Stomach smooth muscle (tissue), 2 donors: ENCODE measurements around the gene PTPRB.

Experiments
- H3K27ac ChIP-seq: one replicate; pipeline ENCODE4 v1.7.0; 2013; ENCODE audit warnings: mild to moderate bottlenecking, low read length, inconsistent platforms
- H3K27me3 ChIP-seq, 2 donors: one replicate each; pipeline ENCODE4 v1.7.0; 2013; ENCODE audit warnings: low read length in 2 of 2; ENCODE audit not compliant: insufficient read depth in 2 of 2, control insufficient read depth in 1 of 2
- H3K36me3 ChIP-seq, 2 donors: one replicate each; pipeline ENCODE4 v1.7.0; 2013; ENCODE audit warnings: low read length in 2 of 2; ENCODE audit not compliant: control insufficient read depth in 2 of 2, insufficient read depth in 2 of 2
- H3K4me1 ChIP-seq: one replicate; pipeline ENCODE4 v1.7.0; 2013; ENCODE audit warnings: low read length; ENCODE audit not compliant: control insufficient read depth, insufficient read depth
- H3K4me3 ChIP-seq, 2 donors: one replicate each; pipeline ENCODE4 v1.7.0; 2013; ENCODE audit warnings: low read length in 2 of 2
- H3K9ac ChIP-seq, 2 donors: one replicate each; pipeline ENCODE4 v1.7.0; 2013; ENCODE audit warnings: low read length in 2 of 2, mild to moderate bottlenecking in 1 of 2
- H3K9me3 ChIP-seq, 2 donors: one replicate each; pipeline ENCODE4 v1.7.0; 2013; ENCODE audit warnings: low read length in 2 of 2; ENCODE audit not compliant: control insufficient read depth in 2 of 2
- donor health status: healthy.
- donor health status: Pancreatic carcinoma.

The PTPRB gene

DNA sequence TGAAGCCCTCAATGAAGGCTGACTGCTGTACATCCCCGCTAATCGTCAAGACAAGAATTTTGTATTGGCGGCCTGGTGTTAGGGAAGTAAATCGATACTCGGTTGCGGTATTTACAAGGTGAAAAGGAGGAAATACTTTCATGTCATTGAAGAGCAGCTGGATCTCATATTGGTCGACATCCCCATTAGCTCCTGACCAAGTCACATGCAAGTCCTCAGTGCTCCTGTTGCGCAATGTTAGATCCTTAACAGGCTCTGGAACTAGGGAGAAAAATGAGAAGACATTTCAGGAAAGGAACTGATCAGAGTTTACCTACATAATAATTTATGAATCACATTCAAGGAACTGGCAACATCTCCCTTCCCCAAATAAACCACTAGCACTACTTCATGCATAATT, 66.2 kb downstream of the PTPRB start:
- no peak overlapping the region for H3K27ac ChIP-seq
- no peaks in the 10 kb centered on the region for H3K36me3 ChIP-seq
- H3K4me1 ChIP-seq: no peaks in the 10 kb centered on the region
- no peak overlapping the region for H3K4me3 ChIP-seq
- H3K27me3 ChIP-seq: no peaks in the 10 kb centered on the region
- no peak overlapping the region for H3K9ac ChIP-seq
- H3K9me3 ChIP-seq: no peaks in the 10 kb centered on the region

DNA sequence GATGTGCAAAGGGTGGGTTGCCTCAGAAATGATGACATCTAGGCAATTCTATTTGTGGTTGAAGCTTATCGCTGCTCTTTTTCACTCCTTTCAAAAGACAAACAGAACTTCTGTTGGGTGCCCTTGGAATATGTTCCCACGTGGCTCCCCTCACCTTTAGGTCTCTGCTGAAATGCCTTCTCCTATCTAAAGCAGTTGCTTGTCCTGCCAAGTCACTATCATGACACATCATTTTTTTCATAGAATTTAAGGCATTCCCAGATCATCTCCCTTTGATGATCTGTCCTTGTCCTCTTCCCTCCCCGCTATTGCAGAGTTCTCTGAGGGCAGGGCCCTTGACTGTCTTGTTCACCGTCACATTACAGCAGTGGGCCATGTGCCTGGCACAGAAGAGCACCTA, 75.7 kb downstream of the PTPRB start:
- H3K4me3 ChIP-seq: no peak overlapping the region
- H3K9ac ChIP-seq: no peak overlapping the region
- no peaks in the 10 kb centered on the region for H3K4me1 ChIP-seq
- H3K27ac ChIP-seq: no peak overlapping the region
- H3K27me3 ChIP-seq: no peaks in the 10 kb centered on the region
- no peaks in the 10 kb centered on the region for H3K36me3 ChIP-seq
- no peaks in the 10 kb centered on the region for H3K9me3 ChIP-seq

DNA sequence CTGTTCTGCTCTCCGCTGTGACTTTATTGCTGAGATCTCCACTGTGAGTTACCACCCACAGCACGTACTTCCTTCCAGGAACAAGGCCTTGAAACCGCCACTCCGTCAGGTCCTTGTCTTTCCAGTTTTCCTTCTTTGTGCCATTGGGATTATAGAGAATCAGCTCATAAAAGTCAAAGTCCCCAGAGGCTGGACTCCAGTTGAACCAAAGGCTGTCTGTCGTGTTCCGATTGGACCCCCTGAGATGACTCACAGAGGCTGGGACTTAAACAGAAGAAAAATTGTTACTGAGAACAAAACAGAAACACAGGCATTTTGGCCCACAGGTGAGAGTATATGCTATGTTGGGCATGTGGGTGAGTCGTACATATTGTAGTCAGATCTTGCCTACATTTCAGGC, 76.6 kb downstream of the PTPRB start:
- H3K4me1 ChIP-seq: no peaks in the 10 kb centered on the region
- H3K9me3 ChIP-seq: no peaks in the 10 kb centered on the region
- no peak overlapping the region for H3K4me3 ChIP-seq
- H3K27me3 ChIP-seq: no peaks in the 10 kb centered on the region
- no peak overlapping the region for H3K9ac ChIP-seq
- H3K36me3 ChIP-seq: no peaks in the 10 kb centered on the region
- H3K27ac ChIP-seq: no peak overlapping the region

DNA sequence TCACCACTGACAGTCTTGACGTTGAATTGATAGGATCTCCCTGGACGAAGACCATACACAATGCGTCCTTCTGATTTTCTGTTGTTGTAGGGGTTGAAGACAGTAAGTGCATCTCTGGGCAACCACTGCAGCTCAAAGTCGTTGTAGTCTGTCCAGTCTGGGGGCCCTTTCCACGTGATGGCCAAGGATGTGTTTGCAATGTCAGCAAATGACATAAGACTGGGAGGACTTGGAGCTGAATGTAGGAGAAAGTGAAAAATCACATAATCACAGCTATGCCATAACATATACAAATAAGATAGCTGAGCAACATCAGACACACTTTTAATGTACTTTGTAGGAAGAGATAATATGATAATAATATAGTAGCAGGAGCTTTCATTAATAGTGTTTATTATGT, 77.8 kb downstream of the PTPRB start:
- Histone ChIP-seq H3K9me3 (no peaks in the 10 kb centered on the region), H3K36me3 (no peaks in the 10 kb centered on the region), H3K4me3 (no peak overlapping the region), H3K27me3 (peaks cover 0 to 3% of the 10 kb centered on the region in 2 donors), H3K4me1 (no peaks in the 10 kb centered on the region), H3K9ac (no peak overlapping the region), H3K27ac (no peak overlapping the region)

DNA sequence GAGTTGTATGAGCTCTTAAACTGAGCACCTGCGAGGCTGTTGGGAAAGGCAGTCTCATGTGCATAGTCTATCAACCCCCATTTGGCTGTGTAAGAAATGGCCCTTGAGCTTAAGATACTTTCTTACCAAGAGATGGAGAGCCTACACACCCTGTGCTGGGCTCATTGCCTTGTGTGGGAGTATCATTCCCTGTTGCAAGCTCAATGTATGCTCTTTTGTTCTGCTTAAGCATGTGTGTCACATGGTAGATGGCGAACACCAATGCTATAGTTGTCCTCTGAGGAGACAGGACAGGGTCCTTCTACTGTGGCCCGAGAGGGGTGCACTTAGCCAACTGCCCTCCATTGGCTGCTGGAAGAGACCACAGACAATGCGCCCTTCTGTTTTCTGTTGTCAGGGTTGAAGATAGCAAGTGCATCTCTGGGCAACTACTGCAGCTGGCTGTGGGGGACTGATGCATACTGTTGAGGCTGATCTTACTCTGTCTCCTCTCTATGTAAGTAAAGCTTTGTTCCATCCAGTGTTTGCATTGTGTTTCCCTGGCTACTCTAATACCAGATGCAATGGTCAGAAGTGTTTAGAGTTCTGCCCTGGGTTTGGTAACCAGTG, 79.5 kb downstream of the PTPRB start:
- peaks cover 0 to 3% of the 10 kb centered on the region in 2 donors for H3K27me3 ChIP-seq
- H3K4me1 ChIP-seq: no peaks in the 10 kb centered on the region
- H3K27ac ChIP-seq: no peak overlapping the region
- no peak overlapping the region for H3K9ac ChIP-seq
- H3K9me3 ChIP-seq: no peaks in the 10 kb centered on the region
- no peaks in the 10 kb centered on the region for H3K36me3 ChIP-seq
- H3K4me3 ChIP-seq: no peak overlapping the region

DNA sequence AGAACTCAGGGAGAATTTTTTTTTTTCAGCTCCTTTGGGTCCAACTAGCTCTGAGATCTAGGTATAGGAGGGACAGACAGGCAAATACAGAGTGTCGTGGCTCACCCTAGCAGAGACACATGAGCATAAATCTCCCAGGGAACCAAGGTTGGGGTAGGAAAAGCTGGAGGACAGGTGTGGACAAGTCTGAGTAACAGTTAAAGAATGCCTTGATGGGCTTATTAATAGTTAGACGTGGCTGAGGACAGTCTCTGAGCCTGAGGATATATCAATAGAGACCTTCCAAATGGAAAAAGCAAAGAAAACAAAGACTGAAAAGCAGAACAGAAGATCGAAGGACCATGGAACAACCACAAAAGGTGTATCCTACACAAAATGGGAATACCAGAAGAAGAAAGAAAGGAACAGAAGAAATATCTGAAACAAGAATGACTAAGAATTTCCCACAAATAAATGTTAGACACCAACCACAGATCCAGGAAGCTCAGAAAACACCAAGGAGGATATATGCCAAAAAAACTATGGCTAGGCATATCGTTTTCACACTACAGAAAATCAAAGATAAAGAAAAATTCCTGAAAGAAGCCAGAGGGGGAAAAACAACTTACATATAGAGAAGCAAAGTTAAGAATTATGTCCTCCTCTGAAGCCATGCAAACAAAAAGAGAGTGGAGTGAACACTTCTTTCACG, 80.9 kb downstream of the PTPRB start:
- no peak overlapping the region for H3K4me3 ChIP-seq
- H3K9ac ChIP-seq: no peak overlapping the region
- H3K36me3 ChIP-seq: no peaks in the 10 kb centered on the region
- H3K9me3 ChIP-seq: no peaks in the 10 kb centered on the region
- no peak overlapping the region for H3K27ac ChIP-seq
- H3K4me1 ChIP-seq: no peaks in the 10 kb centered on the region
- peaks cover 0 to 3% of the 10 kb centered on the region in 2 donors for H3K27me3 ChIP-seq

DNA sequence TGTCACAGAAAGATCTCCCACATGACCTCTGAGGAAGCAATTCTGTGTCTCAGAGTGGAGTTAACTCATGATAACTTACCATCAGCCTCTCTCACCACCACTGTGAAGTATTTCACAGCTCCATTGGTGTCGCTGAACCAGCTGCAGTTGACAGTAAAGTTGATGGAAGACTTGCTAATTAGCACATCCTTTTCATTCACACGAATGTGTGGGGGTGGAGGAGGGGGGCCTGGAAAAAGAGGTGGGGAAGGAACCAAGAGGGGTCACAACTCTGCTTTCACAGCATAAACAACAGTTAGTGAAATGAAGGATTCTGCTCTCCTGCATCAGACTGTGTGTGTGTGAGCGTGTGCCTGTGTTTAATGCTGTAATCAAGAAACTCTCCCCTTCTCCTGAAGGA, 82.1 kb downstream of the PTPRB start:
- Histone ChIP-seq H3K27me3 (peaks cover 0 to 3% of the 10 kb centered on the region in 2 donors), H3K36me3 (no peaks in the 10 kb centered on the region), H3K27ac (no peak overlapping the region), H3K4me1 (no peaks in the 10 kb centered on the region), H3K4me3 (no peak overlapping the region), H3K9me3 (no peaks in the 10 kb centered on the region), H3K9ac (no peak overlapping the region)

DNA sequence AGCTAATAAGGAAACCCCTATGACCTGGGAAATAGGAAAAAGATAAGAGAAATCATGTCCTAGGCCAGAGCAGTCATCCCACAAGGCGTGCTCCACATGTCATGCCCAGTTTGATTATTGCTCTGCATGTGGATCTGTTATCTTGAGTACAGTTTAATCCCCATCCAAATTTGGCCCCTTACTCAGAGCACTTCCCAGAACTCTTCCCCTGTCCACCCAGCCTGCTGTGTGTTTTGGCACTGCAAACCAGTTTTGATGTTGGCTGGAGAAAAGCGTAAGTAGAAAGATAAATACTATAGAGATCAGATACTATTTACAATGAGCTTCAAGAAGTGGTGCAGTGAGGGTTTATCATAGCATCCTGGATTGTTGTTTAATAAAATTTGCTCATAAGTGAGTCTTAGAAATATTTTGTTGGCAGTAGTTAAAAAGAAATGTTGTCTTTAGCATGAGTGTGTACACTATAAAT, 83.8 kb downstream of the PTPRB start:
- H3K9ac ChIP-seq: no peak overlapping the region
- no peak overlapping the region for H3K4me3 ChIP-seq
- H3K27me3 ChIP-seq: peaks cover 0 to 3% of the 10 kb centered on the region in 2 donors
- no peak overlapping the region for H3K27ac ChIP-seq
- no peaks in the 10 kb centered on the region for H3K9me3 ChIP-seq
- H3K36me3 ChIP-seq: no peaks in the 10 kb centered on the region
- H3K4me1 ChIP-seq: no peaks in the 10 kb centered on the region

DNA sequence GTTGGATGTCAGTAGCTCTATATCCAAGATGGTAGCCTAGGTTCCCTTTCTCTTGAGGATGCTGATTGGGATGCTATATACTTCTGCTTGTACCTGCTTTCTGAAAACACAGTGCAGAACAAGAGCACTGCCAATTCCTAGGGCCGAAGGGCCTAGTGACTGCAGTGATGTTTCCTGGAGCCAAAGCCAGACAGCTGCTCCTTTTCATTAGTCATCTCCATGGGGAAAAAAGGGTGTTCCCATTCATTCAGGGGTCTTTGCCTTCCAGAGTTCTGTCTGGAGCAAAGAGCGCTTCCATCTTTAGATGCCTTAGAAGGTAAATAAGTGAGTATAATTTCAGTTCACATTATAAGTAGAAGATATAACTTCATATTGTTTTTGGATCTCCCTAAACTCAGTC, 85.5 kb downstream of the PTPRB start:
- H3K4me1 ChIP-seq: no peaks in the 10 kb centered on the region
- no peak overlapping the region for H3K9ac ChIP-seq
- peaks cover 0 to 3% of the 10 kb centered on the region in 2 donors for H3K27me3 ChIP-seq
- H3K27ac ChIP-seq: no peak overlapping the region
- no peak overlapping the region for H3K4me3 ChIP-seq
- no peaks in the 10 kb centered on the region for H3K9me3 ChIP-seq
- H3K36me3 ChIP-seq: no peaks in the 10 kb centered on the region

DNA sequence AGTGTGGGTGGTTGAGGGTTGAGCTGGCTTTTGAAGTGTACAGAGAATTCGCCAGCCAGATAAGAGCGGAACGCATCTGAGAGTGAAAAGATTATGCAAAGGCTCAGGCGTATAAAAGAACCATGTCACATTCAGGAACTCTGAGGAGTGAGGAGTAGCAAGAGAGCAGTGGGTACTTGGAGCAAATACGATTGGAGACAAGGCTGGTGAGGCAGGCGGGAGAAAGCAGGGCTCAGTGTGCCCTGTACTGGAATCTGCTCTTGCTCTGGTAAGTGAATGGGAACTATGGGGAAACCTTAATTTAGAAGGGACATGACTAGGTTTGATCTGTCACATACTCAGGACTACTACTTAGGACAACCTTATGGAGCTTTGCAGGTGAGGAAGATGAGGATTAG, 87.0 kb downstream of the PTPRB start:
- Histone ChIP-seq H3K4me1 (no peaks in the 10 kb centered on the region), H3K9me3 (no peaks in the 10 kb centered on the region), H3K27me3 (peaks cover 0 to under 1% of the 10 kb centered on the region in 2 donors), H3K4me3 (no peak overlapping the region), H3K9ac (no peak overlapping the region), H3K36me3 (no peaks in the 10 kb centered on the region), H3K27ac (no peak overlapping the region)
